Right ventricle myocardium inferior (tissue), 1 donor: ENCODE results near the gene SYCN. TPM values are rescaled to one million over a fixed set of nuclear protein-coding genes. Genes with fewer than 3 reads are reported as not detected.
"Not testable (repeated sequence)": the region's sequence is repeated elsewhere in the genome, so short reads cannot be mapped to it uniquely, and the experiment has no call there.

ENCODE experiments used
- ATAC-seq: fragments of 200-7000 bp; cut with Tn5 transposase; one replicate; pipeline ENCODE4 v1.9.1; 2020; ENCODE audit warnings: mild to moderate bottlenecking, moderate library complexity
- DNase-seq: peaks from one replicate; pipeline ENCODE4 v3.0.0; 2021; ENCODE audit errors: missing footprints
- intact Hi-C: fragments of 100-400 bp; cut with DNase I; formaldehyde crosslinking; loops from one replicate; pipeline ENCODE4 v1.11.0; 2022
- long read RNA-seq: library from polyadenylated mRNA; unstranded; transcript quantifications from one replicate; pipeline ENCODE4 v2.0.0, GENCODE V29; 2021
- total RNA-seq: library from RNA; stranded (reverse); fragmentation: NEBNext Ultra II Directional; extraction: Animal tissue kit (Norgen Biotek cat#: 25700); gene quantifications from one replicate; pipeline ENCODE4 v1.2.1, GENCODE V29; 2021
- donor health status: DM: no; HTN: yes; CAD: no; lungs with severe emphysema.

The SYCN gene
- not detected for total RNA-seq
- long read RNA-seq, result 0 reads

- no peak for DNase-seq
- ATAC-seq, result no peak
- intact Hi-C loops, result no loop called here
These were observed at the start of gene SYCN for GRCh38 chr19:39203372-39204341. TSS of gene SYCN (minus strand) at chr19:39204263. CDS start at chr19:39204254, 9 bp downstream.

DNA sequence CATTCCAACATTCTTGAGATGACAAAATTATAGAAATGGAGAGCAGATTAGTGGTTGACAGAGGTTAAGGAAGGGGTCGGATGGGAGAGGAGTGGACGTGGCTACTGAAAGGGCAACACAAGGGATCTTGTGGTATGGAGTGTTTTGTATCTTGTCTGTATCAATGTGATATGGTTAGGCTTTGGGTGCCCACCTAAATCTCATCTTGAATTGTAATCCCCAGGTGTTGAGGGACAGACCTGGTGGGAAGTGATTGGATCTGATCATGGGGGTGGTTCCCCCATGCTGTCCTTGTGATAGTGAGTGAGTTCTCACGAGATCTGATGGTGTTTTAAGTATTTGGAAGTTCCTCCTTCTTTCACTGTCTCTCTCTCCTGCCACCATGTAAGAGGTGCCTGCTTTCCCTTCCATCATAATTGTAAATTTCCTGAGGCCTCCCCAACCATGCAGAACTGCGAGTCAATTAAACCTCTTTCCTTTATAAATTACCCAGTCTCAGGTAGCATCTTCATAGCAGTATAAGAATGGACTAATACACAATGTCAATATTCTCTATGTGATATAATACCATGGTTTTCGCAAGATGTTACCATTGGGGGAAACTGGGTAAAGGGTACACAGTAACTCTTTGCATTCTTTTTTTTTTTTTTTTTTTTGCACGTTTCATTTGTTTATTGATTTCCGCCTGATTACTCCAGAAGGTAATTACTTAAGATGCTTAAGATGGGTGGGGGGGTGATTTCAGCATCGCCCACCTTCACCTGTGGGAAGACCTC lies 49.5 kb upstream of the SYCN start:
- intact Hi-C loops, result no loop called here
- no peak for ATAC-seq
- DNase-seq, result no peak

DNA sequence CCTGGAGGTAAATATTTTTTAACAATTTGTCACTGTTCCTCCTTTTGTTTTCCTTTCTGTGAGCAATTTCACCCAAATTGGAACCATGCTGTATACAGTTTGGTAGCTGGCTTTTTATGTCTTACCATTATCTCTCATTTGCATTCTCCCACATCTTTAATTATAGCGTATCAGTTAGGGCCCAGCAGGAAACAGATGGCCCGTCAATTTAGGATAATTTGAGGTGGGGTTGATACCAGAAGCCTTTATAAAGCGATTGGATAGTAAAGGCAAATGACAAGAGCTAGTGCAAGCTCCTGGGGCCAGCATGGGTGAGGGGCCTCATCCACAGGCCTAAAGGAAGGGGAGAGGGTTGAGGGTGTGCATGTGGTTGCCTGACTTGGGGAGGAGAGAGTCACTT lies 48.4 kb upstream of the SYCN start:
- DNase-seq (no peak), ATAC-seq (no peak)
- intact Hi-C loops, result no loop called here

- ATAC-seq (no peak), DNase-seq (no peak)
- intact Hi-C loops, result no loop called here
These were observed 47.8 kb upstream of the SYCN start for GRCh38 chr19:39251846-39252245.

DNA sequence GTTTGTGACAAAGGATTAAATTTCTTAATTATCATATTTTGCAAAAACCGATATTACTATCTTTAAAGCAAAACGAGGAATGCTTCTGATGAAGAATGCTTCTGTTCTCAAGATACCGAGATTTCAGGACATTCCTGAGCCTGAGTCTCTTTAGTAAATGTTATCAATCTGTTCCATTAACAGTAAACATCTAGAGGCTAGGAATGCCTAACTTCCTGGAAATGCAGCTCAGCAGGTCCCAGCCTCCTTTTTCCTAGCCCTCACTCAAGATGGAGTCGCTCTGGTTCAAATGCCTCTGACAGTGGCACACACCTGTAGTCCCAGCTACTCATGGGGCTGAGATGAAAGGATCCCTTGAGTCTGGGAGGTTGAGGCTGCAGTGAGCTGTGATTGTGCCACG lies 47.0 kb upstream of the SYCN start:
- intact Hi-C loops, result no loop called here
- DNase-seq (no peak), ATAC-seq (no peak)

DNA sequence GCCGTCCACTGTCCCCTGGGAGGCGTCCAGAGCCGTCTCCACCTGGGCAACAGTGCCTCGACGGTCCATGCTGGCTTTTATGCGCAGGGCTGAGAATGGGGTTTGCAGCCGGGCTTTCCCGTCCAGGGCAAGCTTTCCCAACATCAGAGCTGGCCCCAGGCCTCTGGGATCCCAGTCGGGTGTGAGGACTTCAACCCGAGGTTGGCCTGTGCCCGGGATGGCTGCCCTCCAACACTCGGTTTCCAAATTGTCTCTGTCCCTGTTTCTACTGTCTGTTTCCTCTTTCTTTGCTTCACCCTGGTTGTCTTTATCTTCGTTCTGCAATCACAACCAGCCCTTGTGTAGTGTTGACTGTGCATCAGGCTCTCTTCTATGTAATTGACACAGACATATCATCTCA lies 44.7 kb upstream of the SYCN start, which contains the start of gene IFNL4:
TSS of gene IFNL4 (minus strand) at position 51 of the 400 bp plus-strand sequence.
- ATAC-seq (no peak), DNase-seq (no peak)
- intact Hi-C loops, result no loop called here

GRCh38 chr19:39247701-39248664 lies 43.9 kb upstream of the SYCN start:
- DNase-seq (no peak), ATAC-seq (no peak)
- intact Hi-C loops, result no loop called here

- no peak for ATAC-seq
- intact Hi-C loops, result no loop called here
- DNase-seq, result no peak
These were observed 43.0 kb upstream of the SYCN start for GRCh38 chr19:39246951-39247669.

DNA sequence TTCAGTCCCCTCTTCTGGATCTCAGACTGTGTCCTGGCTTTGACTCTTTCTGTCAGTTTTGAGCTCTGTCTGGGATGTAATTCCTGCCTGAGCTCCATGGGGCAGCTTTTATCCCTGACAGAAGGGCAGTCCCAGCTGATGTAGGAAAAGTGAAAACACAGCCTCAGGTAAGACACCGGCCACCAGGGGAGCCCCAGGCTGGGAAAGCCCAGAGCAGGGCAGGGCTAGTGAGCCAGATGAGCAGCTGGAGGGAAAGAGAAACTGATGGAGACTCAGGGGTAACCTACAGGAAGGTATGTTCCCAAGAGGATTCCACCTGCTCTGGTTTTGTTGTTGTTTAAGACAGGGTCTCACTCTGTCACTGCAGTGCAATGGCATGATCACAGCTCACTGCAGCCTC lies 41.1 kb upstream of the SYCN start:
- ATAC-seq, DNase-seq, intact Hi-C loops: not testable (repeated sequence)

DNA sequence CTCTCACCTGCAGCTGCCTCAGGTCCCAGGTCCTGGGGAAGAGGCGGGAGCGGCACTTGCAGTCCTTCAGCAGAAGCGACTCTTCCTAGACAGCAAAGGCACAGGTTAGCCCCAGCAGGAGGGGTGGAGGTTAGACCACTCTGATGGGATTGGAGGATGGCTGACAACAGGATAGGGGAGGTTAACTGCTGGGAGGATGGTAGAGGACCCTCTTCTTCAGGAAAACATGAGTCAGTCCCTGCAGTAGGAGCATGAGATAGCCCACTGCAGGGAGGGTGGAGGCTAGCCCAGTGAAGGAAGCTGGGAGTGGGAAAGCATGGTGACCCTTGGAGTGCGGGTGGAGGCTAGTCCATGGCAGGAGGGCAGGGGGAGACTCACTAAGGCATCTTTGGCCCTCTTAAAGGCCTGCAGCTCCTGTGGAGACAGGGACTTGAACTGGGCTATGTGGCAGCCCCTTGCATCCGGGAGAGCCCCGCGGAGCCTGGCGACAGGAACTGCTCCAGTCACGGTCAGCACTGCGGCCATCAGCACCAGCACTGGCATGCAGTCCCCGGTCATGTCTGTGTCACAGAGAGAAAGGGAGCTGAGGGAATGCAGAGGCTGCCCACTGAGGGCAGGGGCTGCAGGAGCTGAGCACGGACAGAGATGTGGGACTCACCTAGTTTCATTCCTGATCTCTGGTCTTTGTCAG lies 40.5 kb upstream of the SYCN start, which contains the start of gene IFNL3:
TSS of gene IFNL3 (minus strand) at position 597 of the 691 bp plus-strand sequence. CDS start at position 558, 39 bp downstream.
- DNase-seq, intact Hi-C loops, ATAC-seq: not testable (repeated sequence)

DNA sequence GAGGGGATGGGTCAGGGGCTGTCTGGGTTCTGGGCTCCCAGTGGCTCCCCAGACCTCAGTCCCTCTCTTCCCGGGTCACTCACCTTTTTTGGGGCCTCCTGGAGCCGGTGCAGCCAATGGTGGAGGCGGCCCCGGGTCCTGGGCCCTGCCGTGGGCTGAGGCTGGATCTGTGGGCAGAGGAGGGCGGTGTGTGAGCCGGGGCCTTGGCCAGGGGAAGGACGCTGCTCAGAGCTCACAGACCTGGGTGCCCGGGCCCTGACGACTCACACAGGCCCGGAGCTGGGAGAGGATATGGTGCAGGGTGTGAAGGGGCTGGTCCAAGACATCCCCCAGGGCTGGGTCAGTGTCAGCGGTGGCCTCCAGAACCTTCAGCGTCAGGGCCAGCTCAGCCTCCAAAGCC lies 39.7 kb upstream of the SYCN start:
- DNase-seq, intact Hi-C loops, ATAC-seq: not testable (repeated sequence)

DNA sequence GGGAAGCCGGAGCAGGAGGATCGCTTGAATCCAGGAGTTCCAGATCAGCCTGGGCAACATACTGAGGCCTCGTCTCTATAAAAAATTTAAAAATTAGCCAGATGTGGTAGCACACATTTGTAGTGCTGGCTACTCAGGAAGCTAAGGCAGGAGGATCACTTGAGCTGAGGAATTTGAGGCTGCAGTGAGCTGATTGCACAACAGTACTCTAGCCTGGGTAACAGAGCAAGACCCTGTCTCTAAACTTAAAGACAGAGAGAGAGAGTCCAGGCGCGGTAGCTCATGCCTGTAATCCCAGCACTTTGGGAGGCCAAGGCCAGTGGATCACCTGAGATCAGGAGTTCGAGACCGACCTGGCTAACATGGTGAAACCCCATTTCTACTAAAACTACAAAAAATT lies 36.4 kb upstream of the SYCN start:
- intact Hi-C loops, result no loop called here
- ATAC-seq (no peak), DNase-seq (no peak)

- ATAC-seq, result no peak
- DNase-seq, result no peak
- intact Hi-C loops, result no loop called here
These were observed 34.9 kb upstream of the SYCN start for GRCh38 chr19:39238944-39239343.

- DNase-seq (no peak), ATAC-seq (no peak)
- intact Hi-C loops, result no loop called here
These were observed 34.1 kb upstream of the SYCN start for GRCh38 chr19:39238209-39238608.

DNA sequence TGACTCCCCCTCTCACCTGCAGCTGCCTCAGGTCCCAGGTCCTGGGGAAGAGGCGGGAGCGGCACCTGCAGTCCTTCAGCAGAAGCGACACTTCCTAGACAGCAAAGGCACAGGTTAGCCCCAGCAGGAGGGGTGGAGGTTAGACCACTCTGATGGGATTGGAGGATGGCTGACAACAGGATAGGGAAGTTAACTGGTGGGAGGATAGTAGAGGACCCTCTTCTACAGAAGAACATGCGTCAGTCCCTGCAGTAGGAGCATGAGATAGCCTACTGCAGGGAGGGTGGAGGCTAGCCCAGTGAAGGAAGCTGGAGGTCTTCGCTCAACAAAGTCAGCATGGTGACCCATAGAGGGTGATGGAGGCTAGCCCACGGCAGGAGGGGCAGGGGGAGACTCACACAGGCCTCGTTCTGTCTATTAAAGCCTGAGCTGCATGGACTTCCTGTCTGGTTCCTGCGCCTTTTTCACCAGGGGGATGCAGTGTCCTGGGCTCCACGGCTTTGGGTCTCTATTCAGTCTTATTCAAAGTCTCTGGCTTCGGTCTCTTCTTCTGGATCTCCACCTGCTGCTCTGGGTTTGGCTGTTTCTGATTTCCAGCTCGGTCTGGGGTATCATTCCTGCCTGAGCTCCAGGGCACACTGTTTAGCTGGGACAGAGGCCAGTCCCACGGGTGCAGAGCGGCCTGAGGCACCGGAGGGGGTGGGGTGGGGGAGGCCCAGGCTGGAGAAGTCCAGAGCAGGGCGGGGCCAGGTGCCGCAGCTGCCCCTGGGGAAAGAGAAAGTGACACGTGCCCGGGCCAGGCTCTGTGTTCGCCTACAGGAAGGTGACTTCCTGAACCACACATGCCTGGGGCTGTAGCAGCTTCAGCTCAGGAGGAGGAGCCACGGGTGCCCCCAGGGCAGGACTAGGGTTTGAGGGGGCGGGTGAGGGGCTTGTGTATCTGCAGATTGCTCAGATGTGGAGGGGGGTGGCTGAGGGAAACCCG lies 33.4 kb upstream of the SYCN start:
- ATAC-seq (no peak), DNase-seq (no peak)
- intact Hi-C loops, result no loop called here

GRCh38 chr19:39236527-39236926 lies 32.5 kb upstream of the SYCN start:
- ATAC-seq (no peak), DNase-seq (no peak)
- intact Hi-C loops, result no loop called here
